ENCODE measurements around the gene CYP17A1.
"Not testable (repeated sequence)": the region's sequence is repeated elsewhere in the genome, so short reads cannot be mapped to it uniquely, and the experiment has no call there.

Gene CYP17A1

DNA sequence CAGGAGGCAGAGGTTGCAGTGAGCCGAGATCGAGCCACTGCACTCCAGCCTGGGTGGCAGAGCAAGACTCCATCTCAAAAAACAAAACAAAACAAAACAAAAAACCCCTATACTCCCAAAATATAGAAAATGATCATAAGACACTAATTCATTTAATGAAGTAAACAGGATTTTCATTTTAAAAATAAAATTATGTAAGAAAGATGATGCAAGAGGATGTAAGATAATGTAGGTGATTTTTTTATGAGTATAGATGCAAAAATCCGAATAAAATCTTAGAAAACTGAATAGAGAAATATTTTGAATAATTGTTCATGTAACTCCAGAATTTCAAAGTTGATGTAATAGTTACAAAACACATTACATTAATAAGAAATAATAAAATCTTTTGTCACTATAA is 28.4 kb upstream of the CYP17A1 start:
- no peaks in the 10 kb centered on the region for H3K9me3 ChIP-seq (ENCODE audit: control insufficient read depth, low read length)
- no peak overlapping the region for H3K9ac ChIP-seq
- H3K36me3 ChIP-seq (ENCODE audit: control insufficient read depth, insufficient read depth, low read length) = no peaks in the 10 kb centered on the region
- peaks cover 6% of the 10 kb centered on the region for H3K4me1 ChIP-seq
- H3K27me3 ChIP-seq (ENCODE audit: control insufficient read depth, insufficient read depth, low read length) = no peaks in the 10 kb centered on the region
- TF ChIP-seq, protein P1, sequence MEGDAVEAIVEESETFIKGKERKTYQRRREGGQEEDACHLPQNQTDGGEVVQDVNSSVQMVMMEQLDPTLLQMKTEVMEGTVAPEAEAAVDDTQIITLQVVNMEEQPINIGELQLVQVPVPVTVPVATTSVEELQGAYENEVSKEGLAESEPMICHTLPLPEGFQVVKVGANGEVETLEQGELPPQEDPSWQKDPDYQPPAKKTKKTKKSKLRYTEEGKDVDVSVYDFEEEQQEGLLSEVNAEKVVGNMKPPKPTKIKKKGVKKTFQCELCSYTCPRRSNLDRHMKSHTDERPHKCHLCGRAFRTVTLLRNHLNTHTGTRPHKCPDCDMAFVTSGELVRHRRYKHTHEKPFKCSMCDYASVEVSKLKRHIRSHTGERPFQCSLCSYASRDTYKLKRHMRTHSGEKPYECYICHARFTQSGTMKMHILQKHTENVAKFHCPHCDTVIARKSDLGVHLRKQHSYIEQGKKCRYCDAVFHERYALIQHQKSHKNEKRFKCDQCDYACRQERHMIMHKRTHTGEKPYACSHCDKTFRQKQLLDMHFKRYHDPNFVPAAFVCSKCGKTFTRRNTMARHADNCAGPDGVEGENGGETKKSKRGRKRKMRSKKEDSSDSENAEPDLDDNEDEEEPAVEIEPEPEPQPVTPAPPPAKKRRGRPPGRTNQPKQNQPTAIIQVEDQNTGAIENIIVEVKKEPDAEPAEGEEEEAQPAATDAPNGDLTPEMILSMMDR (IDR thresholded peaks at IDR 0.05) = no peak
- no peak overlapping the region for H3K4me2 ChIP-seq (ENCODE audit: low read length)
- H3K79me2 ChIP-seq = peaks cover 6% of the 10 kb centered on the region
- H3K27ac ChIP-seq = no peak overlapping the region
- H3K4me3 ChIP-seq (ENCODE audit: low read depth, low read length) = no peak overlapping the region
- no peak overlapping the region for H2AFZ ChIP-seq

DNA sequence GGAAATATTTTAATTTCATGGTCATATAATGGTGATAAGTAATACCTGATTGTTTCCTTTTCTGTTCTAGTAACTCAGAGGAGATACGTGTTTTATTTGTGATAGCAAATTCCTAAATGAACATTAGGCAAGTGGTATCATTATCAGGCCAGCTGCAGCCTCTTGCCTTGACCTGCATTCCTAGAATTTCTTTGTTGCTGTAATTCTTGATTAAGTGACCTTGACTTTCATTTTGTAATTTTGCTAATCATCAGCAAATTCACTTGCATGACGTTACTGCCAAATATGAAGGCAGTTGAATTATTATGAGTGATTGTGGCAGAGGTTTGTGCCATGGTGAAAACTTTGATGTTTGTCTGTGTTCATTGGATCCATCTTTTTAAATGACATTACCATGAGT is 26.4 kb upstream of the CYP17A1 start:
- Histone ChIP-seq H3K4me1 (peaks cover 6% of the 10 kb centered on the region), H2AFZ (no peak overlapping the region), H3K4me2 (ENCODE audit: low read length) (no peak overlapping the region), H3K4me3 (ENCODE audit: low read depth, low read length) (no peak overlapping the region), H3K9ac (no peak overlapping the region), H3K27me3 (ENCODE audit: control insufficient read depth, insufficient read depth, low read length) (no peaks in the 10 kb centered on the region), H3K79me2 (no peaks in the 10 kb centered on the region), H3K9me3 (ENCODE audit: control insufficient read depth, low read length) (no peaks in the 10 kb centered on the region), H3K27ac (peak overlapping the region; percentile 17), H3K36me3 (ENCODE audit: control insufficient read depth, insufficient read depth, low read length) (no peaks in the 10 kb centered on the region)
- TF ChIP-seq, protein P1 (IDR thresholded peaks at IDR 0.05) = no peak

DNA sequence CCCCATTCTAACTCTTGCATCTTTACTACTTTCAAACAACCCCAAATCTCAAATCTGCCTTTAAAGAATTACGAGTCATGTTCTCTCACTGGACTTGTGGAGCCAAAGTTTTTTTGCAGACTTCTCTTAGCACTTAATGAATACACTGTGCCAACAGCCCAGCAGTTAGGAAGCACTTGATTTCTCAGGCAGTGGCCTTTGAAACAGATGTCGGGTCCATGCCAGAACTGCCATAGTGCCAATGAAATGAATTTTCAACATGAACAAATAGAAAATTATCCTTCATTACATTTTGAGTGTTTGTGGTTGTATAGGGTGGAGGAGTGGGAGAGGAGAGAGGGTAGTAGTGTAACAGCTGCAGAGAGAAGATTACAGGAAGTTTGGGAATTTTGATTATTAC is 22.7 kb upstream of the CYP17A1 start:
- H3K27ac ChIP-seq = no peak overlapping the region
- peaks cover 12% of the 10 kb centered on the region for H3K4me1 ChIP-seq
- H2AFZ ChIP-seq = no peak overlapping the region
- no peak overlapping the region for H3K9ac ChIP-seq
- no peaks in the 10 kb centered on the region for H3K79me2 ChIP-seq
- no peaks in the 10 kb centered on the region for H3K9me3 ChIP-seq (ENCODE audit: control insufficient read depth, low read length)
- H3K36me3 ChIP-seq (ENCODE audit: control insufficient read depth, insufficient read depth, low read length) = no peaks in the 10 kb centered on the region
- no peak overlapping the region for H3K4me2 ChIP-seq (ENCODE audit: low read length)
- no peaks in the 10 kb centered on the region for H3K27me3 ChIP-seq (ENCODE audit: control insufficient read depth, insufficient read depth, low read length)
- H3K4me3 ChIP-seq (ENCODE audit: low read depth, low read length) = no peak overlapping the region
- TF ChIP-seq, protein P1 (IDR thresholded peaks at IDR 0.05) = no peak

DNA sequence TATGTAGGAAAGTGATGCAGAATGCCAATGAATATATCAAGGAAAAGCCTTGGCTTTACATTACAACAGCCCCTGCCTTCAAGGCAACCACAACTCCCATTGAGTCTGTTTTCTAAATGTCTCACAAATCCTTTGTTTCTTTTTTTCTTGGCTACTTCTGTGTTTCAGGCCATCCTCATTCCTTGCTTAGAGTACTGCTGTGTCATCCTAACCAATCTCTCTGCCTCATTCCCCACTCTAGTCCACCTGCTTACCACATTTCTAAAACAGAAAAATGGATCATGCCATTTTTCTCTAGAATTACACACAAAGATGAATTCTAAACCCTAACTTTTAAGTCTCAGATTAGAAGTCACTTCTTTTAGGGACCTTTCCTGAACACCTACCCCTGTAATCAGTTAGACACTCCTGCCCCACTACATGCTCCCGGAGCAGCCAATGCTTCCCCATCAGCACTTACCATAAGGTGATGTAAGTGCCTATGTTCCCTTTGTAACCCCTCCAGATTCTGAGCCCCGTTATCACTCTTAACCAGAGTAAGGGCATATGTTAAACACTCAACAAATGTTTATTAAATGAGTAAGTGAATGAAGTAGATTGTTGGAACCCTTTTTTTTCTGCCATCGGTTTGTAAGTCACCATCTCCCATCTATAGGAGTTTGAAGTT is 19.7 kb upstream of the CYP17A1 start:
- Histone ChIP-seq H3K9ac (no peak overlapping the region), H3K79me2 (no peaks in the 10 kb centered on the region), H3K4me1 (peaks cover 6% of the 10 kb centered on the region), H3K4me3 (ENCODE audit: low read depth, low read length) (no peak overlapping the region), H3K27me3 (ENCODE audit: control insufficient read depth, insufficient read depth, low read length) (no peaks in the 10 kb centered on the region), H3K4me2 (ENCODE audit: low read length) (no peak overlapping the region), H3K27ac (no peak overlapping the region), H2AFZ (no peak overlapping the region), H3K36me3 (ENCODE audit: control insufficient read depth, insufficient read depth, low read length) (no peaks in the 10 kb centered on the region), H3K9me3 (ENCODE audit: control insufficient read depth, low read length) (no peaks in the 10 kb centered on the region)
- TF ChIP-seq, protein P1 (IDR thresholded peaks at IDR 0.05) = no peak

DNA sequence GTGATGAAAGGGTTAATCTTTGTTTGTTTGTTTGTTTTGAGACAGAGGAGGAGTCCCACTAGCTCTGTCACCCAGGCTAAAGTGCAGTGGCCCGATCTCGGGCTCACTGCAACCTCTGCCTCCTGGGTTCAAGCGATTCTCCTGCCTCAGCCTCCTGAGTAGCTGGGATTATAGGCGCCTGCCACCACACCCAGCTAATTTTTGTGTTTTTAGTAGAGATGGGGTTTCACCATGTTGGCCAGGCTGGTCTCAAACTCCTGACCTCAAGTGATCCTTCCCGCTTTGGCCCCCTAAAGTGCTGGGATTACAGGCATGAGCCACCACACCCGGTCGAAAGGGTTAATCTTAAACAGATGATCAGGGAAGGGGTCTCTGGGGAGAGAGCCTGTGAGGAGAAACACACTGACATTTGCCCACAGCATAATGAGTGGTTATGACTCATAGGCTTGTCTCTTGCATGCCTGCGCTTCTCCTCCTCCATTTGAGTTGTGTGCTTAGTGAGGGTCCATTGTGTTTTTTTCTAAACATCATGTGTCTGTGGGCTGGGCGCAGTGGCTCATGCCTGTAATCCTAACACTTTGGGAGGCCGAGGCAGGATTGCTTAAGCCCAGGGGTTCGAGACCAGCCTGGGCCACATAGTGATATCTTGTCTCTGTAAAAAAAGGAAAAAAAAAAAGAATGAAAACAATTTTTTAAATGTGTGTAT is 18.7 kb upstream of the CYP17A1 start:
- H3K27ac ChIP-seq; H3K9ac ChIP-seq; H3K79me2 ChIP-seq; H3K4me1 ChIP-seq; H3K4me2 ChIP-seq (ENCODE audit: low read length); H2AFZ ChIP-seq; H3K27me3 ChIP-seq (ENCODE audit: control insufficient read depth, insufficient read depth, low read length); H3K4me3 ChIP-seq (ENCODE audit: low read depth, low read length); H3K9me3 ChIP-seq (ENCODE audit: control insufficient read depth, low read length); H3K36me3 ChIP-seq (ENCODE audit: control insufficient read depth, insufficient read depth, low read length): not testable (repeated sequence)

DNA sequence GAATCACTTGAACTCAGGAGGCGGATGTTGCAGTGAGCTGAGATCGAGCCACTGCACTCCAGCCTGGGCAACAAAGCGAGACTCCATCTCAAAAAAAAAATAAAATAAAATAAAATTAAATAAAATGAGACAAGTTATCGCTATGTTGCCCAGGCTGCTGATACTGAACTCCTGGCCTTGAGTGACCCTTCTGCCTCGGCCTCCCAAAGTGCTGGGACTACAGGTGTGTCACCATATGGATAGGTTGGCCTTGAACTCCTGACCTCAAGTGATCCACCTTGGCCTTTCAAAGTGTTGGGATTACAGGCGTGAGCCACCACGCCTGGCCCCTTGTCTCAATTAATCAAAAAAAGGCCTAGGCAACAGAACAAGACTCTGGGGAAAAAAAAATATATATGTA is 16.0 kb upstream of the CYP17A1 start:
- H3K4me1 ChIP-seq; H3K9me3 ChIP-seq (ENCODE audit: control insufficient read depth, low read length); H2AFZ ChIP-seq; H3K79me2 ChIP-seq; H3K27me3 ChIP-seq (ENCODE audit: control insufficient read depth, insufficient read depth, low read length); H3K9ac ChIP-seq; H3K36me3 ChIP-seq (ENCODE audit: control insufficient read depth, insufficient read depth, low read length); H3K4me2 ChIP-seq (ENCODE audit: low read length); H3K27ac ChIP-seq; H3K4me3 ChIP-seq (ENCODE audit: low read depth, low read length): not testable (repeated sequence)
